HG02885 (cell line): ENCODE results near the gene HGD.
A peak's percentile ranks its signal among the peaks of the same experiment; 100 is the strongest.

ENCODE experiments used
- ATAC-seq: cut with Tn5 transposase; IDR thresholded peaks from one replicate; pipeline ENCODE4 v1.9.1; 2021; ENCODE audit warnings: mild to moderate bottlenecking; ENCODE audit not compliant: unreplicated experiment, poor library complexity

Gene HGD

GRCh38 chr3:120596853-120597223 is 85.2 kb downstream of the HGD start:
- no peak for ATAC-seq

- ATAC-seq, result peak; percentile 91
Measured at GRCh38 chr3:120596116-120596852, 85.8 kb downstream of the HGD start, which contains the start of gene NDUFB4. Gene NDUFB4, plus strand, starts transcription at chr3:120596336. Its CDS starts 24 bp downstream, at chr3:120596360.

- no peak for ATAC-seq
Measured at GRCh38 chr3:120595788-120596115, 86.3 kb downstream of the HGD start.

GRCh38 chr3:120587332-120587975 is 94.6 kb downstream of the HGD start:
- no peak for ATAC-seq
